Panc1 (cell line): ENCODE measurements around the gene CCR9. TPM values are rescaled to one million over a fixed set of nuclear protein-coding genes. Genes with fewer than 3 reads are reported as not detected.

Source experiments
- ATAC-seq: fragments of 200-7000 bp; cut with Tn5 transposase; 2 replicates; pipeline ENCODE4 v1.9.1; 2020; ENCODE audit warnings: mild to moderate bottlenecking, moderate library complexity
- BruUV-seq: library from RNA; stranded (reverse); fragments of 400-500 nt; replicated peaks from 2 replicates; lab custom pipeline; 2021; lab: Mats Ljungman, UMichigan
- CTCF ChIA-PET: fragments of 300-600 bp; sonication (Branson Sonifier 250); formaldehyde crosslinking; loops from one replicate; lab custom pipeline; 2022; ENCODE audit warnings: antibody characterized with exemption; lab: Charles Lee
- POLR2A ChIA-PET: fragments of 300-600 bp; sonication (Branson Sonifier 250); formaldehyde crosslinking; loops from one replicate; lab custom pipeline; 2022; ENCODE audit warnings: antibody characterized with exemption; lab: Charles Lee
- DNase-seq: peaks from one replicate; pipeline ENCODE4 v3.0.0-alpha.2; 2010; ENCODE audit warnings: low read depth, low spot score
- H3K27ac ChIP-seq: 2 replicates; pipeline ENCODE4 v1.5.1; 2011; ENCODE audit warnings: mild to moderate bottlenecking, low read length, inconsistent platforms
- H3K27me3 ChIP-seq: fragments of 200-500 bp; sonication (Bioruptor generic); 2 replicates; pipeline ENCODE4 v1.6.0; 2014; ENCODE audit warnings: low read length, inconsistent platforms; ENCODE audit not compliant: control insufficient read depth, insufficient read depth
- H3K36me3 ChIP-seq: fragments of 200-500 bp; sonication (Bioruptor generic); 2 replicates; pipeline ENCODE4 v1.5.1; 2014; ENCODE audit warnings: inconsistent platforms, mild to moderate bottlenecking, low read length, moderate library complexity; ENCODE audit not compliant: control insufficient read depth, insufficient read depth
- H3K4me1 ChIP-seq: 2 replicates; pipeline ENCODE4 v1.5.1; 2011; ENCODE audit warnings: inconsistent platforms, mild to moderate bottlenecking, low read length, moderate library complexity; ENCODE audit not compliant: control insufficient read depth, insufficient read depth
- H3K4me3 ChIP-seq, 2 experiments: 2 replicates each; pipeline ENCODE4 v1.5.1; 2011 to 2012; ENCODE audit warnings: low read depth in 2 of 2, low read length in 2 of 2, mild to moderate bottlenecking in 2 of 2, inconsistent platforms in 1 of 2, moderate library complexity in 1 of 2
- H3K9me3 ChIP-seq: fragments of 200-500 bp; sonication (Bioruptor generic); 2 replicates; pipeline ENCODE4 v1.5.1; 2014; ENCODE audit warnings: low read depth, mild to moderate bottlenecking, inconsistent platforms, low read length, moderate library complexity; ENCODE audit not compliant: control insufficient read depth, insufficient read depth
- POLR2AphosphoS5 ChIP-seq: IDR thresholded peaks from 2 replicates; pipeline ENCODE4 v1.6.1; 2012; ENCODE audit warnings: mild to moderate bottlenecking, low read depth, low read length, moderate library complexity
- SIN3A ChIP-seq: IDR thresholded peaks from 2 replicates; pipeline ENCODE4 v1.6.1; 2012; ENCODE audit warnings: low read depth, mild to moderate bottlenecking, low read length, moderate library complexity, borderline replicate concordance; ENCODE audit not compliant: insufficient read depth
- TCF7L2 ChIP-seq: IDR thresholded peaks from 2 replicates; pipeline ENCODE4 v1.6.1; 2011; ENCODE audit warnings: mild to moderate bottlenecking, low read depth, low read length, inconsistent platforms
- in situ Hi-C: cut with HindIII; loops from 2 replicates; pipeline ENCODE4 v1.10.0; 2016; ENCODE audit warnings: low sequenced_read_pairs, low pct_unique_long_range_greater_than_20kb
- intact Hi-C: fragments of 100-400 bp; cut with micrococcal nuclease; formaldehyde crosslinking; loops from one replicate; pipeline ENCODE4 v1.10.0; 2022; ENCODE audit not compliant: unreplicated experiment
- total RNA-seq: library from RNA; stranded (reverse); gene quantifications from one replicate; pipeline ENCODE4 v1.2.1, GENCODE V29; 2021; ENCODE audit not compliant: unreplicated experiment
- TF ChIP-seq, protein P1 (sequence below), 2 experiments: IDR thresholded peaks; 2 replicates each; pipeline ENCODE4 v1.6.1; 2011 to 2012; ENCODE audit warnings: low read depth in 2 of 2, control low read depth in 1 of 2, low read length in 1 of 2, mild to moderate bottlenecking in 1 of 2, moderate library complexity in 1 of 2; ENCODE audit not compliant: insufficient read depth in 1 of 2
- TF ChIP-seq, protein P2 (sequence below): fragments of 450-650 bp; IDR thresholded peaks from 2 replicates; pipeline ENCODE4 v1.5.1; 2017; ENCODE audit warnings: mild to moderate bottlenecking

CCR9 gene
- total RNA-seq, 1 experiment from 2014 or later = not detected

DNA sequence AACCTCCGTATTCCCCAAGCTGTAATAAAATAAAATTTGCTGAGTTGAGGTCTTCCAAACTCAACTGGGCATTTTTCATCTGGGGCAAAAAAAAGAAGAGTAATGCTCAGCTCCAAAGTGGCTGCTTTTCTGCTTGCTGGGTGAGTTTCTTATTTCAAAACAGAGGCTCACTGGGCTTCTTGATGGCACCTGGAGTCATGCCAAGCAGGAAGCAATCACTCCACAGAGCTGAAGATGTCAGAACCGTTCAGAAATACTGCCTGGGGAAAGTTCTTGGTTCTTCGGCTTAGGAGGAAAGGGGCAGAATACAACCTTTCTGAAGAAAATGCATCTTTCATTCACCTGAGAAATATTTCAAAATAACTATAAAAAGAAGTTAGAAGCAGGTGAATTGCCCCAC lies 4.1 kb downstream of the CCR9 start:
- BruUV-seq = no TSS peak
- Histone ChIP-seq H3K36me3 (no peaks in the 10 kb centered on the region), H3K9me3 (no peaks in the 10 kb centered on the region), H3K4me1 (no peaks in the 10 kb centered on the region), H3K27me3 (peaks cover 2% of the 10 kb centered on the region; the same call in 1 of the 2 replicates), H3K4me3 (no peak overlapping the region), H3K27ac (no peak overlapping the region)
- intact Hi-C loops = no loop called here
- ChIA-PET POLR2A (no interaction called here), CTCF (no interaction called here)
- ATAC-seq = no peak
- in situ Hi-C loops = no loop called here
- DNase-seq = no peak
- TF ChIP-seq, protein P1, sequence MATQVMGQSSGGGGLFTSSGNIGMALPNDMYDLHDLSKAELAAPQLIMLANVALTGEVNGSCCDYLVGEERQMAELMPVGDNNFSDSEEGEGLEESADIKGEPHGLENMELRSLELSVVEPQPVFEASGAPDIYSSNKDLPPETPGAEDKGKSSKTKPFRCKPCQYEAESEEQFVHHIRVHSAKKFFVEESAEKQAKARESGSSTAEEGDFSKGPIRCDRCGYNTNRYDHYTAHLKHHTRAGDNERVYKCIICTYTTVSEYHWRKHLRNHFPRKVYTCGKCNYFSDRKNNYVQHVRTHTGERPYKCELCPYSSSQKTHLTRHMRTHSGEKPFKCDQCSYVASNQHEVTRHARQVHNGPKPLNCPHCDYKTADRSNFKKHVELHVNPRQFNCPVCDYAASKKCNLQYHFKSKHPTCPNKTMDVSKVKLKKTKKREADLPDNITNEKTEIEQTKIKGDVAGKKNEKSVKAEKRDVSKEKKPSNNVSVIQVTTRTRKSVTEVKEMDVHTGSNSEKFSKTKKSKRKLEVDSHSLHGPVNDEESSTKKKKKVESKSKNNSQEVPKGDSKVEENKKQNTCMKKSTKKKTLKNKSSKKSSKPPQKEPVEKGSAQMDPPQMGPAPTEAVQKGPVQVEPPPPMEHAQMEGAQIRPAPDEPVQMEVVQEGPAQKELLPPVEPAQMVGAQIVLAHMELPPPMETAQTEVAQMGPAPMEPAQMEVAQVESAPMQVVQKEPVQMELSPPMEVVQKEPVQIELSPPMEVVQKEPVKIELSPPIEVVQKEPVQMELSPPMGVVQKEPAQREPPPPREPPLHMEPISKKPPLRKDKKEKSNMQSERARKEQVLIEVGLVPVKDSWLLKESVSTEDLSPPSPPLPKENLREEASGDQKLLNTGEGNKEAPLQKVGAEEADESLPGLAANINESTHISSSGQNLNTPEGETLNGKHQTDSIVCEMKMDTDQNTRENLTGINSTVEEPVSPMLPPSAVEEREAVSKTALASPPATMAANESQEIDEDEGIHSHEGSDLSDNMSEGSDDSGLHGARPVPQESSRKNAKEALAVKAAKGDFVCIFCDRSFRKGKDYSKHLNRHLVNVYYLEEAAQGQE (IDR thresholded peaks at IDR 0.05; ENCODE audit: insufficient read depth in 1 of 2, low read depth in 2 of 2, low read length in 1 of 2) = no peak
- TF ChIP-seq SIN3A (no peak), POLR2AphosphoS5 (no peak), TCF7L2 (no peak)
- TF ChIP-seq, protein P2, sequence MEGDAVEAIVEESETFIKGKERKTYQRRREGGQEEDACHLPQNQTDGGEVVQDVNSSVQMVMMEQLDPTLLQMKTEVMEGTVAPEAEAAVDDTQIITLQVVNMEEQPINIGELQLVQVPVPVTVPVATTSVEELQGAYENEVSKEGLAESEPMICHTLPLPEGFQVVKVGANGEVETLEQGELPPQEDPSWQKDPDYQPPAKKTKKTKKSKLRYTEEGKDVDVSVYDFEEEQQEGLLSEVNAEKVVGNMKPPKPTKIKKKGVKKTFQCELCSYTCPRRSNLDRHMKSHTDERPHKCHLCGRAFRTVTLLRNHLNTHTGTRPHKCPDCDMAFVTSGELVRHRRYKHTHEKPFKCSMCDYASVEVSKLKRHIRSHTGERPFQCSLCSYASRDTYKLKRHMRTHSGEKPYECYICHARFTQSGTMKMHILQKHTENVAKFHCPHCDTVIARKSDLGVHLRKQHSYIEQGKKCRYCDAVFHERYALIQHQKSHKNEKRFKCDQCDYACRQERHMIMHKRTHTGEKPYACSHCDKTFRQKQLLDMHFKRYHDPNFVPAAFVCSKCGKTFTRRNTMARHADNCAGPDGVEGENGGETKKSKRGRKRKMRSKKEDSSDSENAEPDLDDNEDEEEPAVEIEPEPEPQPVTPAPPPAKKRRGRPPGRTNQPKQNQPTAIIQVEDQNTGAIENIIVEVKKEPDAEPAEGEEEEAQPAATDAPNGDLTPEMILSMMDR = no peak

DNA sequence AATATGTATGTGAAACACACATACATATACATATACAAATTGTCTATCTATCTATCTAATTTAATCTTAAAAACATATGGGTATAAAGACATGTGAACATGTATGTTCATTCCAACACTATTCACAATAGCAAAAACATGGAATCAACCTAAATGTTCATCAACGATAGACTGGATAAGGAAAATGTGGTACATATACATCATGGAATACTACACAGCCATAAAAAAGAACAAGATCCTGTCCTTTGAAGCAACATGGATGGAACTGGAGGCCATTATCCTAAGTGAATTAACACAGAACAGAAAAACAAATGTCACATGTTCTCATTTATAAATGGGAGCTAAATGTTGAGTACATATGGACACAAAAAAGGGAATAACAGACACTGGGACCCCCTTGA lies 5.8 kb downstream of the CCR9 start:
- BruUV-seq = no TSS peak
- POLR2A ChIA-PET = no interaction called here
- intact Hi-C loops = no loop called here

More for the DNA sequence above, 5.8 kb downstream of the CCR9 start:
- Histone ChIP-seq H3K4me3 (no peak overlapping the region), H3K4me1 (no peaks in the 10 kb centered on the region), H3K36me3 (no peaks in the 10 kb centered on the region), H3K9me3 (no peaks in the 10 kb centered on the region), H3K27me3 (peaks cover 2% of the 10 kb centered on the region; the same call in 1 of the 2 replicates), H3K27ac (no peak overlapping the region)
- TF ChIP-seq, protein P2 = no peak
- TF ChIP-seq, protein P1 (IDR thresholded peaks at IDR 0.05; ENCODE audit: insufficient read depth in 1 of 2, low read depth in 2 of 2, low read length in 1 of 2) = no peak
- no peak for TF ChIP-seq SIN3A
- TF ChIP-seq POLR2AphosphoS5 = no peak
- TF ChIP-seq TCF7L2 = no peak
- DNase-seq = no peak
- no peak for ATAC-seq
- in situ Hi-C loops = no loop called here
- CTCF ChIA-PET = no interaction called here
